Limb (tissue), 2 donors: ENCODE measurements around the gene SCFD1.
"Not testable (repeated sequence)": the region's sequence is repeated elsewhere in the genome, so short reads cannot be mapped to it uniquely, and the experiment has no call there.

ENCODE experiments used
- DNase-seq, 2 donors: peaks; one replicate each; pipeline ENCODE4 v3.0.0-alpha.2; 2016; ENCODE audit errors: extremely low spot score in 2 of 2

The SCFD1 gene

DNA sequence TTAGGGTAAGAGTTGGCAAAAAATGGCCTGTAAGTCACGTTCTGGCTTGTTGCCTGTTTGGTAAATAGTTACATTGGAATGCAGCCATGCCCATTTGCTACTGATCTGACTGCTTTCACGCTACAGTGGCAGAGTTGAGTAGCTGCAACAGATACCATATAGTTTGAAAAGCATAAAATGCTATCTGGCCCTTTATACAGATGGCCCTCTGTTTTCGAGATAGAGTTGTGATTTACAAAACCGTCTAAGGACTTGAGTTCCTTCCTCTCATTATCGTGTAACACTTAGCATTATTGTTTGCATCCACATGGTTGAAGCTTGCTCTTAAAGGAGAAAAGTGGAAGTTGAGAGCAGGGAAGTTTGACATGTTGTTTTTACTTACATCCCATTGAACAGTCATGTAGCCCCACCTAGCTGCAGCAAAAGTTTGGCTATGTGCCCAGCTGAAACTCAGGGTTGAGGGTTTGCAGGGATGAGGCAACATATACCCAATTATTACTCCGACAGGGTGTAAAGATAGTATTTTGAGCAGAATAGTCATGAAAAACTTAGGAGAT lies 11.3 kb upstream of the SCFD1 start:
- DNase-seq = peak; percentile 39 to 52

DNA sequence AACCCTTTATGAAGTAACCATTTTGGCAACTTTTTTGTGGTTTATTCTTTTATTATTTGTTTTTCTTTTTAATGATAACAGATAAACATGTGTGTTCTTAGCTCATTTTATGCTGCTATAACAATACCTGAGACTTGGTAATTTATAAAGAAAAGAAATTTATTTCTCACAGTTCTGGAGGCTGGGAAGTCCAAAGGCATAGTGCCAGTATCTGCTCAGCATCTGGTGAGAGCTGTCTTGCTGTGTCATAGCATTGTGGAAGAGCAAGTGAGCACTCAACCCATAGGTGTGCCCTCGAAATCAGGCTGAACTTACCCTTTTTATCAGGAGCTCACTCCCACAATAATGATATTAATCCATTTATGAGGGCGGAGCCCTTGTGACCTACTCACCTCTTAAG lies 8.0 kb upstream of the SCFD1 start:
- no peak for DNase-seq

DNA sequence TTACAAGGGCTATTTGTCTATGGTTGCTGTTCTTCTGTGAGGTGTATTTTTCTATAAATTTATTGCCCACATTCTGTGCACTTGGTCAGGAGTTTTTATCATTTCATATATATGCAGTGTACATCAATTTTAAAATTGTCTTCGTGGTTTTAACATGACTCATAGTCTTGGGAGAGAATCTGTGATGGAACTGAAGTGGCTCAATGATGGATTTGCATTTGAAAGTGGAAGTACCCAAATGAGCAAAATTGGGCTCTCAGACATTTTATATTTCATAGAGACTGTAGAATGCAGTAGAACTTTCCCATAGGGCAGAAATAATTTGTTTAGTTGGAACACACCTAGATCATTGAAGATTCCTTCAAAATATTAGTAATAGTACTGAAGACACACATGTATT lies 1.9 kb upstream of the SCFD1 start:
- DNase-seq = no peak

DNA sequence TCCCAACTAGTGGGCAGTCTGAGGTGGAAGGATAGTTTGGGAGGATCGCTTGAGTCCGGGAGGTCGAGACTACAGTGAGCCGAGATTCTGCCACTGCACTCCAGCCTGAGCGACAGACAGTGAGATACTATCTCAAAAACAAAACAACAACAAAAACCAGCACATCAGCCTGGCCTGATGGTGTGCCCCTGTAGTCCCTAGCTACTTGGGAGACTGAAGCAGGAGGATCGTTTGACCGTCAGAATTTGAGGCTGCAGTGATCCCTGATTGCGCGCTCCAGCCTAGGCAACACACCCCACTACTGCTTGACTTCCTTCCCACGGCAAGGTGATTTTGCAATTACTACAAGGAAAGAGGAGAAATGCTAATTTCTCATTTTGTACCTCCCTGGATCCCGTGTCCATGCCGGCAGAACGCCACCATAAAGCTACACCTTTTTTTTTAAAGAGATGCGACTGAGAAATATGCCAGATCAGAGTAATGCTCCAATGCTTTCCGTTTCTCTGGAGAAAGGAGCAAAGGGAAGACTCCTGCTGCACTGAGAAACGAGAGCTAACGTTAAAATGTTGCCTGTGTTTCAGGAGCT lies 672 bp upstream of the SCFD1 start:
- peak in 1 of 2 donors; percentile 43 for DNase-seq

DNA sequence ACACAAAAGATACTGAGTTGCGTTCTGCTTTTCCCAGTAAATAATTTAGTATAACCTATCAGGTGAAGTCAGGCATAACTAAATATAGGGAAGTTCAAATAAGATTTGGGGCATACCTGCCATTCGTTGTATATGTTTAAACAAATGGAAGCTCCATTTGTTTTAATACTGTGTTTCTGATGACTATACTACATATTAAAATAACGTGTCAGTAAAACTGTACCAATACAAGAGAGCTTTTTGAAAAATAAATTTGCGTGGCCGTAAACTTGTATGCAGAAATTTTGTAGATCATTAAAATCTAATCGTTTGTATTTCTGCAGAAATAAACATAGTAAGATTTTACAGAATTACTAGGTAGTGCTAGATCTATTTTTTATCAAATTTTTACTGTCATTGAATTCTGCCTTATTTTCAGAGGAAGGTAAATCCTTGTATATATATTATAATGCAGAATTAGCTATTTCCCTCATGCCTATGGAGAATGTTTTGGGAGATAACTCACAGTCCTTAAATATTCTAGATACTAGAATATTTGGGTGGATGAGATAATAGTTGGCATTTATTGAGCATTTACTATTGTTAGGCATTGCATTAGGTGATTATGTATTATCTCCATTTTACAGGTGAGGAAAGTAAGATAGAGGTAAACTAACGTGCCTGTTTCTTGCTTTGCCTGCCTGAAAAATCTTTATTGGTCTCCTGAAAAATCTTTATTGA lies 1.5 kb downstream of the SCFD1 start:
- no peak for DNase-seq

DNA sequence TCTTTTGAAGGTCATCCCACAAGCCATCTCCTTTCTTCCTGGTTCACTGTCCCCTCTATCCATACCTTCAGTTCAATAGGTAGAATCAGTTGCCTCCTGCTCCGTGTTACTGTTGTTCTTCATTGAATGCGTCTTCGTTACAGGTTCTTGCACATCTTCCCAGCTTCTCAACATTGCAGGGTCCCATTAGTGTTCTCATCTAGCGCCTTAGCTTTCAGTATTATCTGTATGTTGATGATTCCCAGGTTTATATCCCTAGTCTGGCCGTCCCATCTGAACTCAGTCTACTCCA lies 2.0 kb downstream of the SCFD1 start:
- DNase-seq = no peak

DNA sequence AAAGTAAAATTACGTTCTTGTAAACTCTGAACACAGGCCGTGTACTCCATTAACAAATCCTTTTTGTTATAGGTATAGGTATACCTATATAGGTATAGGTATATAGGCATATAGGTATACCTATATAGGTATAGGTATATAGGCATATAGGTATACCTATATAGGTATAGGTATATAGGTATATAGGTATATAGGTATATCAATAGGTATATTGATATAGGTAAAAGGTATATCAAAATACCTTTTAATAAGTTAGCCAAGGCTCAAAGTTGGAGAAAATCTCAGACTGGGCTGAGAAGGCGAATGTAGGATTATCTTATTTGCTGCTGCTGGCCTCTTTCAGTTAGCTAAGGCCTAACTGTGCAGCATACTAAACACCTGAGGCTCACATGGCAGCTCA lies 3.4 kb downstream of the SCFD1 start:
- DNase-seq = no peak

DNA sequence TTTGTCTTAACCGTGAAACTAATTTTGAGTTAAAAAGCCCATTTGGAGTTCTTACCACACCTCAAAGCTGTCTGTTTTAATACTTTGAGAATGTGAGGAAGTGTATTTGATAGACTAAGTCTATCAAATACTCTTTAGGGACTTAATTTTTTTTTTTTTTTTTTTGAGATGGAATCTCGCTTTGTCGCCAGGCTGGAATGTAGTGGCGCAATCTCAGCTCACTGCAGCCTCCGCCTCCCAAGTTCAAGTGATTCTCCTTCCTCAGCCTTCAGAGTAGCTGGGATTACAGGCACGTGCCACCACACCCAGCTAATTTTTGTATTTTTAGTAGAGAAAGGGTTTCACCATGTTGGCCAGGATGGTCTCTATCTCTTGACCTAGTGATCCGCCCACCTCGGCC lies 7.3 kb downstream of the SCFD1 start:
- not testable (repeated sequence) for DNase-seq

DNA sequence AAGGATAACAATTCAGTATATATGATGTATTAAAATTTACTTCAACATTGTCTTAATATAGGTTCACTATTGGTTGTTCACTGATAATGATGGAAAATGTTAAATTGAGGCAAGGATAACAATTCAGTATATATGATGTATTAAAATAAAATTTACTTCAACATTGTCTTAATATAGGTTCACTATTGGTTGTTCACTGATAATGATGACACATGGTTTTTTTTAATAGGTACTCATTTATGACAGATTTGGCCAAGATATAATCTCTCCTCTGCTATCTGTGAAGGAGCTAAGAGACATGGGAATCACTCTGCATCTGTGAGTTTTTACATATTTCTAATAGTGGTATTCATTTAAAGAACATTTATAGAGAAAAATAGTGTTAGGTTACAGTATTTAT lies 8.1 kb downstream of the SCFD1 start:
- DNase-seq = no peak

DNA sequence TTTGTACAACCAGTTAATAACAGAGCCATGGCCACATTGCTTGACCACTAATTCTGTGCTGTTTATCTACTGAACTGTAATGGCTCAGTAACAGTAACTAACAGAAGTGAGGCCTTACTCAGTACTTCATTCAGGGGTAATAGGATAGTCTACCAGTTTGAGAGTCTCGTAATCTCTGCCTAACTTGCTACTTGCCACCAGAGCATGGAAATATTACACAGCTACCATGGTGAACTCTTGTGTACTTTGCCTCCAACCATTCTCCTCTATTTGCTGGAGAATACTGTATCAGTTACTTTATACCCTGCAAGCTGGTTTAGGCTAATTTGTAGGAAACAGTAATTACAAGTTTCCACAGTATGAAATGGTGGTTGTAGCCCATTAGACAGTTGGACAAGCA lies 10.6 kb downstream of the SCFD1 start:
- no peak for DNase-seq

DNA sequence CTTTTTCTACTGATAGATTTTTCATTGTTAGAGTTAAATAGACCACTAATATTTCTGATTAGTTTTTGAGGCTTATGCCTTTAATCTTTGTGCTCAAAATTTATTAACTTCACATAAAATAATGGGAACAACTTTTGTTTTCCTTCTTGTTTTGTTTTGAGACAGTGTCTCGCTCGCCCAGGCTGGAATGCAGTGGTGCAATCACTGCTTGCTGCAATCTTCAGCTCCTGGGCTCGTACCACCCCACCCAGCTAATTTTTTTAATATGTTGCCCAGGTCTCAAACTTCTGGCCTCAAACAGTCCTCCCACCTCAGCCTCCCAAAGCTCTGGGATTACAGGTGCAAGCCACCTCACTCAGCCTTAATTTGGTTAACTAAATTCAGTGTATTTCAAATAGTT lies 16.8 kb downstream of the SCFD1 start:
- DNase-seq = no peak

DNA sequence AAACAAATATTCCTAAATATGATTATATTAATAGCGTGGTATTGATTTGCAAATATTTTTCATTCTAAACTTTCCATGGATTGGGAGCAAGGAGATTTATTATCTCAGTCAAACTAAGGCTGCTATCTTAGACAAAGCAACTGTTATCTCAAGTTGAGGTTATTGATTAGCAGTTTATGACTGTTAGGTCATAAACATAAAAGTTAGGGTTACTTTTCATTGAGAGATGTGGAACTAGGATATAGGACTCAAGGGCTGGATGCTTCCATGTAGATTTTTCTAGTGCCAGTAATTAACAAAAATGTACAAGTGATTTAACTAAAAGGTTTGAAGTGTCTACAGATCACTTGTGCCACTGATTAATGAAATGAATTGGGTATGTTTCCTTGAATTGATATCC lies 19.1 kb downstream of the SCFD1 start:
- no peak for DNase-seq

DNA sequence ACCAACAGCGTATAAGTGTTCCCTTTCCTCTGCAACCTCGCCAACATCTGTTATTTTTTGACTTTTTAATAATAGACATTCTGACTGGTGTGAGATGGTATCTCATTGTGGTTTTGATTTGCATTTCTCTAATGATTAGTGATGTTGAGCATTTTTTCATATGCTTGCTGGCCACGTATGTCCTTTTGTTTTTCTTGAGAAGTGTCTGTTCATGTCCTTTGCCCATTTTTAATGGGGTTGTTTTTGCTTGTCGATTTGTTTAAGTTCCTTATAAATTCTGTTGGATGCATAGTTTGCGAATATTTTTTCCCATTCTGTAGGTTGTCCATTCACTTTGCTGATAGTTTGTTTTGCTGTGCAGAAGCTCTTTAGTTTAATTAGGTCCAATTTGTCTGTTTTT lies 22.3 kb downstream of the SCFD1 start:
- DNase-seq = not testable (repeated sequence)

DNA sequence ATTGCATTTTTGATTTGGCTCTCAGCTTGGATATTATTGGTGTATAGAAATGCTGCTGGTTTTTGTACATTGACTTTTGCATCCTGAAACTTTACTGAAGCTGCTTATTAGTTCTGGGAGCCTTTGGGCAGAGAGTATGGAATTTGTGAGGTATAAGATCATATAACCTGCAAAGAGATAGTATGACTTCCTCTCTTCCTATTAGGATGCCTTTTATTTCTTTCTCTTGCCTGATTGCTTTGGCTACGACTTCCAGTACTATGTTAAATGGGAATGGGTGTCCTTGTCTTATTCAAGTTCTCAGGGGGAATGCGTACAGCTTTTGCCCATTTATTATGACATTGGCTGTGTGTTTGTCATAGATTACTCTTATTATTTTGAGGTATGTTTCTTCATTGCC lies 23.5 kb downstream of the SCFD1 start:
- DNase-seq = no peak

DNA sequence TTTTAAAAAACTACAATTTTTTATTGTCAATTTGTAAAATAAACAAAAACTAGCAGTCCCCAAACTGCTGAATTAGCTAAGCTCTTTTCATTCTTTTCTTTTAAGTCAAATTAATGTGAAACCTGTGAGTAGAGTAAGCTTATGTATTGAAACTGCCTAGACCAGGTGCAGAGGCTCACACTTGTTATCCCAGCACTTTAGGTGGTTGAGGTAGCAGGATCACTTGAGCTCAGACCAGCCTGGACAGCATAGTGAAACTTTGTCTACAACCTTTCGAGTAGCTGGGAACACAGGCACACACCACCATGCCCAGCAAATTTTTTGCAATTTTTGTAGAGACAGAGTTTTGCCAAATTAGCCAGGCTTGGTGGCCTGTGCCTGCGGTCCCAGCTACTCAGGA lies 26.4 kb downstream of the SCFD1 start:
- no peak for DNase-seq

DNA sequence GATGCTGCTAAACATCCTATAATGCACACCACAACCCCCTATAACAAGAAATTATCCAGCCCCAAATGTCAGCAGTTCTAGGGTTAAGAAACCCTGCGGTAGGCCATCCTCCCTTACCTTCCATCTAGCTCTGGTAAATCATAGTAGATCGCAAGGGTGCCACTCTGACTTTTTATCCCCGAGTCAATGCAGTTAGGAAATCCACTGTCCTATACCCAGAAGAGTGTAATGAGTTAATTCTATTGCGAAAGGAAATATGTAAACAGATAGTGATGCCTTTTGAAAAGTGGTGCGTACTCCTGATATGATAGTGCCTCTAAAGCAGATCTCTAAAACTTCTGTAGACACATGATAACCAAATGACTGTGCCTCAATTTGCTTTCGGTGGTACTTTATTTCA lies 29.8 kb downstream of the SCFD1 start:
- DNase-seq = no peak

DNA sequence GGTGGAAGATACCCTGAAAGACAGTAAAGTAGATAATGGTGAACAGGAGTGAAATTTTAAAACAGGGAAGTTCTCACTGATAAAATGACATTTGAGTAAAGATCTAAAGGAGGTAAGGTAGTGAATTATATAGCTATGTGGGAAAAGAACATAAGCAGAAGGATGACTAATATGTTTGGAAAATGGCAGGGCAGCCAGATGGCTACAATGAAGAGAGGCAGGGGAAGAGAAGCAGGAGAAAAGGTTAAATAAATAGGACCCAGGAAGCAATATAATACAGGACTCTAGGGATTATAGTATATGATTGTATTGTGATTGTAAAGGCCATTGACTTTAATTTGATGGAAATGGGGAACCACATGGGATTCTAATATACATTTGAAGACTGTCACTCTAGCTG lies 33.0 kb downstream of the SCFD1 start:
- no peak for DNase-seq

DNA sequence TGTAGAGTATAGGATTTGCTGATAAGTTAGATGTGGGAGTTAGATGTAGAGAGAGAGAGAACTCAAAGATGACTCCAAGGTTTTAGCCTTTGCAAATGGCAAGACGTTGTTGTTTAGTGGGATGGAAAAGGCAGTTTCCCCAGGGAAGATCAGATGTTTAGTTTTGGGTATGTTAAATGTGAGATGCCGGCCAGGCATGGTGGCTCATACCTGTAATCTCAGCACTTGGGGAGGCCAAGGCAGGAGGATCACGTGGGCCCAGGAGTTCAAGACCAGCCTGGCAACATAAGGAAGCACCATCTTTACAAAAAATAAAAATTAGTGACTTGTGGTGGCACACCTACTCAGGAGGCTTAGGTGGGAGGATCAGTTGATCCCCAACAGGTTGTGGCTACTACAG lies 33.5 kb downstream of the SCFD1 start:
- DNase-seq = no peak

DNA sequence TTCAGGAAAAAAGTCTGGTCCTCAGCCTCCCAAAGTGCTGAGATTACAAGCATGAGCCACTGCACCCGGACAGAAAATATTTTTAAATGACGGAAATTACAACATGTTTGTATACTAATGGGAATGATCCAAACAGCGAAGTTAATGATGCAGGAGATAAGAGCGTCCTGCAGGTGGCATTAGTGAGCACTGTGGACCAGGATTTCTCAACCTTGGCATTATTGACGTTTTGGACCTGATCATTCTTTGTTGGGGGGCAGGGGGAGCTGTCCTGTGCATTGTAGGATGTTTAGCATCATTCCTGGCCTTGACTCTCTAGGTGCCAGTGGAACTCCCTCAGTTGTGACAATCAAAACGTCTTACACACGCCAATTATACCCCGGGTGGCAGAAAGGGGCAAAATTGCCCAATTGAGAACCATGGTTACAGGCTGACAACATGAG lies 34.1 kb downstream of the SCFD1 start:
- DNase-seq = peak; percentile 30 to 33

DNA sequence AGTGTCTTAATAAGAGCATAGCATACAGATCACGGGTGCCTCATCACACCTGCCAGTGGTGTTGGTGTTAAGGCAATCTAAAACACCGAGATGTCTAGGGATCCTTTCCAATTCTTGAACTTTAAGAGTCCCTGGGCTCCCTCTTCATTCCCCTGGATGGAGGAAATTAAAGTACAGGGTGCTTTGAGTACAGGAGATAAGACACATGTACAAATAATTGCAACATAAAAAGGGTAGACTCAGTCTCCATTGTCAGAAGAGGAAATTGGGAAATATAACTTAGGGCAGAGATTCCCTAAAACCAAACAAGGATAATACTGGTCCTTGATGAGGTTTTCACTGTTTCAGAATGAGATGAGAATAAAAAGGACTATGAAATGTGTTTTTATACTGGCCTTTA lies 34.9 kb downstream of the SCFD1 start:
- no peak for DNase-seq

DNA sequence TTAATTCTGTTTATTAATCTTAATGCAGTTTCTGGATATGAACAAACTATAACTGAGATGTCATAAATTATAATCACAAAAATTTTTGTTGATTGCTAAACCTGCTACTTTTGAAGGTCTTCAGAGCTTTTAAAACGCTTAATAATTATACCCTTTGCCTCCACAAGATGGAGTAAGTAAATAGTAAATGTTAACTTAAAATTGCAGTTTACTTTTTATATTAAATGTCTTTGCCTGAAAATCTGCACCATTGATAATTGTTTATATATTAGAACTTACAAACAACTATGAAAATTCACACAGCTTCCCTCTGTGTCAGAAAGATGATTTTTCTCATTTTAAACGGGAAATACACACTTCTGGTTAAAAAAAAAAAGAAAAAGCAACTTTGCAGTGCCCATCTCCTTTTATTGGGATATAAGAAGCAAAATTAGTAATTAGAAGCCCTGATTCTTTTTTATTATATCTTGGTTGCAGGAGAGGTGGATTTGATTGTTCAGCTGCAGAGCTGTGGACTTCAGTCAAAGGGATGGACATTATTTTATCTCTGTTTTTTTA lies 35.6 kb downstream of the SCFD1 start:
- DNase-seq = peak in 1 of 2 donors; percentile 13

DNA sequence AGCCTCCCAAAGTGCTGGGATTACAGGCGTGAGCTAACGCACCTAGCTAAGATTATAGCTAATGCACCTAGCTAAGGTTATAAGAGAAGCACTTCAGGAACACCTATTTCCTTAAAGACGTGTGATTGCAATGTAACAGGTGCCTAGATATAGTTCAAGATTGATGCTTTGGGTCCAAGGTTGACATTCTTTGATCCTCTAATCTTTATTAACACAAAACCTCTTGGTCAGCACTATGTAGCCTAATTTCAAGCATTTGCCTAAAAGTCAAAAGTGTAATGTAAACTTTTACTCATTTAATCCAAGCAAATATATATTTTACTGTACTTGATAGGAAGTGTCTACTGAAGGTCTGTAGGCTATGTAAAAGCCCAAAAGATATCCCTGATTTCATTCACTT lies 36.5 kb downstream of the SCFD1 start:
- no peak for DNase-seq

DNA sequence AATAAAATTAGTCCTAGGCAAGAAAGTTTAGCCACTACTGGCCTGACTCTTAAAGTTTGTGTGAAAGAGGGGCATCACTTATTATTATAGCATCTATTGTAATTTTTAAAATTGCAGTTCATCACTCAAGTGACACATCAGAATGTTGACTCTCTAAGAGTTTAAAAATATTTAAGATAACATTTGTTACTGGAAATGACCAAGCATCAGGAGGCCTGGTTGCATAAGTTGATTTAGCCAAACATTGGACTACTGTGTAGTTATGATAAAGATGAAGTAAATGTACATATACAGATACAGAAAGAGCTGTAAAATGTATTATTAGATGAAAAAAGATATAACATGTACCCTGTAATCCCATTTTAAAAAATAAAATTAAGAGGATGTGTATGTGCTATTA lies 47.5 kb downstream of the SCFD1 start:
- DNase-seq = no peak
